HepG2 (cell line): ENCODE results near the gene SLC39A1. TPM values are rescaled to one million over a fixed set of nuclear protein-coding genes. Genes with fewer than 3 reads are reported as not detected.

ENCODE experiments used
- ATAC-seq: fragments of 200-7000 bp; cut with Tn5 transposase; 3 replicates; pipeline ENCODE4 v1.9.1; 2020; ENCODE audit warnings: mild to moderate bottlenecking, moderate library complexity
- BruUV-seq: library from RNA; stranded (reverse); fragments of 400-500 nt; replicated peaks from 2 replicates; lab custom pipeline; 2021; lab: Mats Ljungman, UMichigan
- CTCF ChIA-PET: fragments of 300-600 bp; formaldehyde crosslinking; extraction: SDS; loops from one replicate; lab custom pipeline; 2021; ENCODE audit warnings: low total read pairs, inconsistent platforms, low intra/inter-chr PET ratio; lab: Yijun Ruan, JAX
- POLR2A ChIA-PET: fragments of 350-600 bp; sonication (Branson Sonifier 250); formaldehyde crosslinking; loops from one replicate; lab custom pipeline; 2020; ENCODE audit warnings: antibody characterized with exemption, inconsistent platforms; lab: Yijun Ruan, JAX
- DNase-seq: peaks from one replicate; pipeline ENCODE4 v3.0.0-alpha.2; 2015; ENCODE audit warnings: low spot score
- FAIRE-seq: peaks from 3 replicates; lab custom pipeline; 2011; peaks lifted over from hg19 to GRCh38; lab: Jason Lieb, UNC
- H2AFZ ChIP-seq: one replicate; pipeline ENCODE4 v1.6.1; 2011; ENCODE audit warnings: low read length, inconsistent platforms
- H3K27ac ChIP-seq: fragments of 300-600 bp; 3 replicates; pipeline ENCODE4 v1.8.0; 2011; ENCODE audit warnings: mixed run types, mild to moderate bottlenecking, mixed read lengths, low read length, inconsistent platforms; ENCODE audit not compliant: insufficient read depth; ENCODE audit errors: extremely low read length
- H3K27me3 ChIP-seq, 2 experiments: fragments of 200-600 bp in 1 of 2; 2 replicates in 1 of 2; 3 replicates in 1 of 2; pipeline versions ENCODE4 v1.6.0 to v1.8.0; 2011; ENCODE audit warnings: low read length in 2 of 2, mild to moderate bottlenecking in 2 of 2, moderate library complexity in 2 of 2, inconsistent platforms in 1 of 2; ENCODE audit not compliant: insufficient read depth in 2 of 2, control insufficient read depth in 1 of 2
- H3K36me3 ChIP-seq, 2 experiments: fragments of 200-600 bp in 1 of 2; replicated peaks in 1 of 2; 2 replicates in 1 of 2; 3 replicates in 1 of 2; pipeline versions ENCODE4 v1.5.1 to v1.8.0; 2011; ENCODE audit warnings: low read length in 2 of 2, inconsistent platforms in 1 of 2; ENCODE audit not compliant: insufficient read depth in 2 of 2, control insufficient read depth in 1 of 2
- H3K4me1 ChIP-seq: 2 replicates; pipeline ENCODE4 v1.5.1; 2012; ENCODE audit warnings: low read length, inconsistent platforms; ENCODE audit not compliant: insufficient read depth
- H3K4me2 ChIP-seq: 2 replicates; pipeline ENCODE4 v1.6.0; 2011; ENCODE audit warnings: low read depth, low read length, inconsistent platforms
- H3K4me3 ChIP-seq, 3 experiments: fragments of 200-600 bp in 1 of 3; sonication (generic), shearing (Covaris generic) in 1 of 3; replicated peaks in 1 of 3; 2 replicates each; pipeline ENCODE4 v1.5.1; 2011 to 2016; ENCODE audit warnings: low read length in 3 of 3, inconsistent platforms in 2 of 3, low read depth in 2 of 3, mild to moderate bottlenecking in 2 of 3, control low read depth in 1 of 3, mixed read lengths in 1 of 3; ENCODE audit not compliant: insufficient read depth in 1 of 3
- H3K79me2 ChIP-seq: one replicate; pipeline ENCODE4 v1.6.1; 2011; ENCODE audit warnings: low read length, inconsistent platforms; ENCODE audit not compliant: insufficient read depth
- H3K9ac ChIP-seq: 2 replicates; pipeline ENCODE4 v1.6.0; 2011; ENCODE audit warnings: mild to moderate bottlenecking, low read depth, low read length, inconsistent platforms; ENCODE audit not compliant: insufficient read depth
- H3K9me3 ChIP-seq: 2 replicates; pipeline ENCODE4 v1.5.1; 2012; ENCODE audit warnings: mild to moderate bottlenecking, low read length
- H4K20me1 ChIP-seq: 2 replicates; pipeline ENCODE4 v1.6.0; 2011; ENCODE audit warnings: inconsistent platforms, mild to moderate bottlenecking, low read length, moderate library complexity; ENCODE audit not compliant: insufficient read depth
- ATRX ChIP-seq: sonication (generic); formaldehyde crosslinking; IDR thresholded peaks from 2 replicates; pipeline ENCODE4 v1.4.0; 2020; ENCODE audit warnings: missing genetic modification reagents, borderline replicate concordance
- CCDC6 ChIP-seq: sonication (generic); formaldehyde crosslinking; IDR thresholded peaks from 2 replicates; pipeline ENCODE4 v1.8.1; 2022; ENCODE audit warnings: mild to moderate bottlenecking, missing genetic modification reagents, moderate library complexity
- CEBPG ChIP-seq: IDR thresholded peaks from 2 replicates; pipeline ENCODE4 v1.6.1; 2016
- ETV5 ChIP-seq: IDR thresholded peaks from 2 replicates; pipeline ENCODE4 v1.6.1; 2018; ENCODE audit warnings: missing biosample characterization, missing genetic modification reagents, inconsistent platforms, borderline replicate concordance
- GPN1 ChIP-seq: sonication (generic); formaldehyde crosslinking; IDR thresholded peaks from 2 replicates; pipeline ENCODE4 v1.5.1; 2020; ENCODE audit warnings: missing genetic modification reagents, borderline replicate concordance
- KDM5A ChIP-seq: fragments of 200-600 bp; sonication (generic); IDR thresholded peaks from 2 replicates; pipeline ENCODE4 v1.7.0; 2018; ENCODE audit warnings: antibody characterized with exemption, mild to moderate bottlenecking, low read length, borderline replicate concordance
- NR2F1 ChIP-seq, 2 experiments: fragments of 450-650 bp in 1 of 2; formaldehyde crosslinking in 1 of 2; IDR thresholded peaks; 2 replicates each; pipeline versions ENCODE4 v1.5.0 to v1.6.1; 2016 to 2020; ENCODE audit warnings: mild to moderate bottlenecking in 1 of 2, missing compliant biosample characterization in 1 of 2, missing genetic modification reagents in 1 of 2, moderate library complexity in 1 of 2
- PAF1 ChIP-seq: IDR thresholded peaks from 2 replicates; pipeline ENCODE4 v1.6.1; 2016; ENCODE audit warnings: missing genetic modification reagents, missing compliant biosample characterization
- TMF1 ChIP-seq: sonication (generic); formaldehyde crosslinking; IDR thresholded peaks from 2 replicates; pipeline ENCODE4 v1.8.1; 2022; ENCODE audit warnings: low read depth, missing genetic modification reagents
- ZBTB21 ChIP-seq: sonication (generic); formaldehyde crosslinking; IDR thresholded peaks from 2 replicates; pipeline ENCODE4 v1.4.0; 2020; ENCODE audit warnings: missing genetic modification reagents
- ZBTB8A ChIP-seq: sonication (generic); formaldehyde crosslinking; IDR thresholded peaks from 2 replicates; pipeline ENCODE4 v1.4.0; 2020; ENCODE audit warnings: mild to moderate bottlenecking, low read depth, missing genetic modification reagents, borderline replicate concordance
- ZC3H13 ChIP-seq: sonication (generic); formaldehyde crosslinking; IDR thresholded peaks from 2 replicates; pipeline ENCODE4 v1.8.1; 2023; ENCODE audit warnings: mild to moderate bottlenecking, missing genetic modification reagents, moderate library complexity
- ZFAT ChIP-seq: sonication (generic); formaldehyde crosslinking; conservative IDR thresholded peaks from 2 replicates; pipeline ENCODE4 v1.8.1; 2023; ENCODE audit warnings: missing genetic modification reagents, inconsistent platforms
- ZNF34 ChIP-seq: sonication (generic); formaldehyde crosslinking; IDR thresholded peaks from 2 replicates; pipeline ENCODE4 v1.4.0; 2020; ENCODE audit warnings: mild to moderate bottlenecking, missing genetic modification reagents, borderline replicate concordance
- ZNF496 ChIP-seq: sonication (generic); formaldehyde crosslinking; IDR thresholded peaks from 2 replicates; pipeline ENCODE4 v1.8.1; 2023; ENCODE audit warnings: mild to moderate bottlenecking, moderate library complexity, missing genetic modification reagents; ENCODE audit not compliant: insufficient replicate concordance
- ZNF557 ChIP-seq: sonication (generic); formaldehyde crosslinking; IDR thresholded peaks from 2 replicates; pipeline ENCODE4 v1.4.0; 2020; ENCODE audit warnings: missing genetic modification reagents
- ZNF567 ChIP-seq: sonication (generic); formaldehyde crosslinking; IDR thresholded peaks from 2 replicates; pipeline ENCODE4 v1.8.1; 2023; ENCODE audit warnings: mild to moderate bottlenecking, missing genetic modification reagents, borderline replicate concordance
- ZNF713 ChIP-seq: sonication (generic); formaldehyde crosslinking; IDR thresholded peaks from 2 replicates; pipeline ENCODE4 v1.4.0; 2020; ENCODE audit warnings: mild to moderate bottlenecking, missing genetic modification reagents
- ZNF841 ChIP-seq: sonication (generic); formaldehyde crosslinking; IDR thresholded peaks from 2 replicates; pipeline ENCODE4 v1.8.1; 2023; ENCODE audit warnings: missing genetic modification reagents, borderline replicate concordance
- WGBS: methylation state at CpG from one replicate; pipeline ENCODE4 v1.1.6; 2017; ENCODE audit warnings: low lambda C conversion rate; 5-methylcytosine and 5-hydroxymethylcytosine counted together
- in situ Hi-C: cut with HindIII; loops from 2 replicates; pipeline ENCODE4 v1.10.0; 2017; ENCODE audit warnings: low pct_unique_long_range_greater_than_20kb; ENCODE audit not compliant: extremely low pct_ligation_motif_present
- intact Hi-C: fragments of 100-400 bp; cut with micrococcal nuclease; formaldehyde crosslinking; loops from one replicate; pipeline ENCODE4 v1.10.0; 2022; ENCODE audit not compliant: unreplicated experiment
- polyA plus RNA-seq, 8 experiments: library from polyadenylated mRNA; depleted of rRNA in 3 of 8; stranded (reverse) in 7 of 8; unstranded in 1 of 8; fragments of >200 nt; fragmentation: Illumina TruSeq in 4 of 8; extraction: Trizol in 4 of 8; gene quantifications; 2 replicates each; pipeline versions ENCODE4 v1.2.1 to v1.2.3, GENCODE V29; 2011 to 2016; ENCODE audit warnings: low read depth in 4 of 8, missing spikeins in 1 of 8, mixed read lengths in 1 of 8; ENCODE audit not compliant: insufficient read depth in 1 of 8
- total RNA-seq, 5 experiments: library from RNA; depleted of rRNA; stranded (reverse); fragments of >200 nt; fragmentation: Illumina TruSeq; extraction: Trizol; gene quantifications; 2 replicates each; pipeline ENCODE4 v1.2.3, GENCODE V29; 2016; ENCODE audit warnings: low read depth in 1 of 5
- TF ChIP-seq, protein P1 (sequence below): sonication (generic); formaldehyde crosslinking; IDR thresholded peaks from 2 replicates; pipeline ENCODE4 v1.5.0; 2020; ENCODE audit warnings: mild to moderate bottlenecking, missing genetic modification reagents
- TF ChIP-seq, protein P2 (sequence below): sonication (generic); formaldehyde crosslinking; IDR thresholded peaks from 2 replicates; pipeline ENCODE4 v1.8.0; 2022; ENCODE audit warnings: mild to moderate bottlenecking, missing genetic modification reagents, moderate library complexity

SLC39A1 gene
- total and polyA plus RNA-seq, 2 of the 13 experiments (the other 11 are each of a cell fraction or from before 2014, with no cell fraction given): 71.2 to 78.4 TPM

DNA sequence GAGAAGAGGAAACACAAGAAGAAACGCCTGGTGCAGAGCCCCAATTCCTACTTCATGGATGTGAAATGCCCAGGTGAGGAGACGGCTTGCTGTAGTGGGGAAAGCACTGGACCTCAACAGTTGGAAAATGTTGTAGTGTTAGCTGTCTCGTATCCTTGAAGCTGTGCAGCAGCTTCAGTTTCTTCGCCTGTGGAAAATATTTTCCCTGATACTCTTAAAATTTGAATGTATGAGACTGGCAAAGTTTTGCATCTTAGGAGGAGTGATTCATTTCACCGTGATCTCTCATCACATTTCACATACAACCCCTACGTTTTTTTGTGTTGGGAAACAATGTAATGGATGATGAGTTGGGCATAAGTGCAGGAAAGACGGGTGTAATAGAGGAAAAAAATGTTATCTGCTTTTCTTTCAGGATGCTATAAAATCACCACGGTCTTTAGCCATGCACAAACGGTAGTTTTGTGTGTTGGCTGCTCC lies 27.9 kb upstream of the SLC39A1 start:
- in situ Hi-C loops (no loop called here), intact Hi-C loops (no loop called here)
- H3K36me3 ChIP-seq: peaks cover 2 to 16% of the 10 kb centered on the region in 2 experiments; a peak in 4 of 5 replicates
- no peaks in the 10 kb centered on the region; a peak in 1 of 5 replicates for H3K27me3 ChIP-seq
- peak overlapping the region; percentile 76 for H3K4me2 ChIP-seq
- peak overlapping the region; percentile 85 for H3K27ac ChIP-seq
- H3K4me1 ChIP-seq: peaks cover 33% of the 10 kb centered on the region
- FAIRE-seq (no peak), ATAC-seq (no peak), DNase-seq (no peak)
- TSS peak; percentile 88 for BruUV-seq
- H3K9ac ChIP-seq: peak overlapping the region; percentile 98
- H3K4me3 ChIP-seq: peak overlapping the region; percentile 77 to 97 (median 94)
- no peaks in the 10 kb centered on the region for H3K9me3 ChIP-seq
- WGBS: 4% methylated on average over 9 of the region's 9 CpGs
- H4K20me1 ChIP-seq: peaks cover 12% of the 10 kb centered on the region
- POLR2A ChIA-PET: interaction anchor here (0.9 to 7.5 kb wide), 23 partner anchors 10 to 383 kb away, joined by 3 to 92 read pairs (median 10); partner anchors contain the start of genes CHTOP, CREB3L4, CRTC2 and DENND4B
- H3K79me2 ChIP-seq: peaks cover 16% of the 10 kb centered on the region
- CTCF ChIA-PET: no interaction called here
- H2AFZ ChIP-seq: no peak overlapping the region
- no peak for TF ChIP-seq ZNF567 (CRISPR knock-in tag)
- no peak for TF ChIP-seq ZNF496 (CRISPR knock-in tag)
- TF ChIP-seq, protein P1, sequence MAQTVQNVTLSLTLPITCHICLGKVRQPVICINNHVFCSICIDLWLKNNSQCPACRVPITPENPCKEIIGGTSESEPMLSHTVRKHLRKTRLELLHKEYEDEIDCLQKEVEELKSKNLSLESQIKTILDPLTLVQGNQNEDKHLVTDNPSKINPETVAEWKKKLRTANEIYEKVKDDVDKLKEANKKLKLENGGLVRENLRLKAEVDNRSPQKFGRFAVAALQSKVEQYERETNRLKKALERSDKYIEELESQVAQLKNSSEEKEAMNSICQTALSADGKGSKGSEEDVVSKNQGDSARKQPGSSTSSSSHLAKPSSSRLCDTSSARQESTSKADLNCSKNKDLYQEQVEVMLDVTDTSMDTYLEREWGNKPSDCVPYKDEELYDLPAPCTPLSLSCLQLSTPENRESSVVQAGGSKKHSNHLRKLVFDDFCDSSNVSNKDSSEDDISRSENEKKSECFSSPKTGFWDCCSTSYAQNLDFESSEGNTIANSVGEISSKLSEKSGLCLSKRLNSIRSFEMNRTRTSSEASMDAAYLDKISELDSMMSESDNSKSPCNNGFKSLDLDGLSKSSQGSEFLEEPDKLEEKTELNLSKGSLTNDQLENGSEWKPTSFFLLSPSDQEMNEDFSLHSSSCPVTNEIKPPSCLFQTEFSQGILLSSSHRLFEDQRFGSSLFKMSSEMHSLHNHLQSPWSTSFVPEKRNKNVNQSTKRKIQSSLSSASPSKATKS (CRISPR knock-in tag): no peak
- no peak for TF ChIP-seq CEBPG (CRISPR knock-in tag)
- TF ChIP-seq TMF1 (CRISPR knock-in tag): no peak
- TF ChIP-seq ZNF713 (CRISPR knock-in tag): peak; percentile 77; the same call in 1 of the 2 replicates
- no peak for TF ChIP-seq ZBTB21 (CRISPR knock-in tag)
- no peak for TF ChIP-seq ZNF841 (CRISPR knock-in tag)
- no peak for TF ChIP-seq PAF1
- 0 out of 2 replicates have a peak, but pooled peaks have one; percentile 3 for TF ChIP-seq KDM5A
- TF ChIP-seq ZBTB8A (CRISPR knock-in tag): 0 out of 2 replicates have a peak, but pooled peaks have one; percentile 8
- no peak for TF ChIP-seq GPN1 (CRISPR knock-in tag)
- 0 out of 2 replicates have a peak, but pooled peaks have one; percentile 16 for TF ChIP-seq ZC3H13 (CRISPR knock-in tag)
- 0 out of 2 replicates have a peak, but pooled peaks have one; percentile 31 for TF ChIP-seq CCDC6 (CRISPR knock-in tag)
- no peak for TF ChIP-seq ETV5 (CRISPR knock-in tag)
- TF ChIP-seq ZFAT (CRISPR knock-in tag): no peak
- TF ChIP-seq ZNF34 (CRISPR knock-in tag): peak; percentile 17; the same call in 1 of the 2 replicates
- no peak for TF ChIP-seq ATRX (CRISPR knock-in tag)
- TF ChIP-seq, protein P2, sequence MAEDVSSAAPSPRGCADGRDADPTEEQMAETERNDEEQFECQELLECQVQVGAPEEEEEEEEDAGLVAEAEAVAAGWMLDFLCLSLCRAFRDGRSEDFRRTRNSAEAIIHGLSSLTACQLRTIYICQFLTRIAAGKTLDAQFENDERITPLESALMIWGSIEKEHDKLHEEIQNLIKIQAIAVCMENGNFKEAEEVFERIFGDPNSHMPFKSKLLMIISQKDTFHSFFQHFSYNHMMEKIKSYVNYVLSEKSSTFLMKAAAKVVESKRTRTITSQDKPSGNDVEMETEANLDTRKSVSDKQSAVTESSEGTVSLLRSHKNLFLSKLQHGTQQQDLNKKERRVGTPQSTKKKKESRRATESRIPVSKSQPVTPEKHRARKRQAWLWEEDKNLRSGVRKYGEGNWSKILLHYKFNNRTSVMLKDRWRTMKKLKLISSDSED: no peak
- no peak for TF ChIP-seq ZNF557
- no peak for TF ChIP-seq NR2F1 (CRISPR knock-in tag; IDR thresholded peaks at IDR 0.05)
